ENCODE data around the gene NIPAL4. TPM values are rescaled to one million over a fixed set of nuclear protein-coding genes. Genes with fewer than 3 reads are reported as not detected.
"Not testable (repeated sequence)": the region's sequence is repeated elsewhere in the genome, so short reads cannot be mapped to it uniquely, and the experiment has no call there.

NIPAL4 gene
- total RNA-seq, 1 experiment from 2014 or later = 2.7 TPM

DNA sequence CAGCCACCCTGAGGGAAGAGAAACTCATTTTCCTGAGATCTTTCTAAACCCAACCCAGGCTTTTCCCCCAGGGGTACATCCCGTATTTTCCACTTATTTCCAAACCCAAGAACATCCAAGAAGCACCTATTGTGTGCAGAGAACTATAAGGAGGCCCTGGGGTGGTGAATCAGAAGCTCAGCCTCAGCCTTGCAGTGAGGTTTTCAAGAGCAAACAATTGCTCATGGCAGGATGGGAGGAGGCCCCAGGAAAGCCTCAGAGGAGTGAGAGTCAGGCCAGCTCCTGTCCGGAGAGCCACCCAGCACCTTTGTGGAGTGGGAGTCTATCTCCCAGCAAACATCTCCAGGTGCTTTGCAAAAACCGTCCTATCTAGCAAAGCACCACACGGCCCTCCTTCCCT lies 19.2 kb downstream of the NIPAL4 start:
- CTCF ChIA-PET = interaction anchor here (0.6 to 1.8 kb wide), 4 partner anchors 47 to 620 kb away, joined by 3 to 5 read pairs (median 4); no protein-coding TSS in a partner anchor
- Mint-ChIP-seq H3K27ac (ENCODE audit: unreplicated experiment) (no peak overlapping the region), H3K36me3 (ENCODE audit: insufficient read depth, unreplicated experiment) (no peaks in the 10 kb centered on the region), H3K27me3 (ENCODE audit: unreplicated experiment) (no peaks in the 10 kb centered on the region), H3K4me3 (ENCODE audit: low read depth, unreplicated experiment) (no peak overlapping the region), H3K4me1 (ENCODE audit: low read depth, unreplicated experiment) (peaks cover 8% of the 10 kb centered on the region), H3K9me3 (ENCODE audit: low read depth, unreplicated experiment) (no peaks in the 10 kb centered on the region)
- no peak for DNase-seq
- intact Hi-C loops (cut with micrococcal nuclease; ENCODE audit: unreplicated experiment) = no loop called here
- no TSS peak for BruUV-seq (replicated peaks)
- TF ChIP-seq, protein P1, sequence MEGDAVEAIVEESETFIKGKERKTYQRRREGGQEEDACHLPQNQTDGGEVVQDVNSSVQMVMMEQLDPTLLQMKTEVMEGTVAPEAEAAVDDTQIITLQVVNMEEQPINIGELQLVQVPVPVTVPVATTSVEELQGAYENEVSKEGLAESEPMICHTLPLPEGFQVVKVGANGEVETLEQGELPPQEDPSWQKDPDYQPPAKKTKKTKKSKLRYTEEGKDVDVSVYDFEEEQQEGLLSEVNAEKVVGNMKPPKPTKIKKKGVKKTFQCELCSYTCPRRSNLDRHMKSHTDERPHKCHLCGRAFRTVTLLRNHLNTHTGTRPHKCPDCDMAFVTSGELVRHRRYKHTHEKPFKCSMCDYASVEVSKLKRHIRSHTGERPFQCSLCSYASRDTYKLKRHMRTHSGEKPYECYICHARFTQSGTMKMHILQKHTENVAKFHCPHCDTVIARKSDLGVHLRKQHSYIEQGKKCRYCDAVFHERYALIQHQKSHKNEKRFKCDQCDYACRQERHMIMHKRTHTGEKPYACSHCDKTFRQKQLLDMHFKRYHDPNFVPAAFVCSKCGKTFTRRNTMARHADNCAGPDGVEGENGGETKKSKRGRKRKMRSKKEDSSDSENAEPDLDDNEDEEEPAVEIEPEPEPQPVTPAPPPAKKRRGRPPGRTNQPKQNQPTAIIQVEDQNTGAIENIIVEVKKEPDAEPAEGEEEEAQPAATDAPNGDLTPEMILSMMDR (IDR thresholded peaks at IDR 0.05; ENCODE audit: unreplicated experiment) = no peak

DNA sequence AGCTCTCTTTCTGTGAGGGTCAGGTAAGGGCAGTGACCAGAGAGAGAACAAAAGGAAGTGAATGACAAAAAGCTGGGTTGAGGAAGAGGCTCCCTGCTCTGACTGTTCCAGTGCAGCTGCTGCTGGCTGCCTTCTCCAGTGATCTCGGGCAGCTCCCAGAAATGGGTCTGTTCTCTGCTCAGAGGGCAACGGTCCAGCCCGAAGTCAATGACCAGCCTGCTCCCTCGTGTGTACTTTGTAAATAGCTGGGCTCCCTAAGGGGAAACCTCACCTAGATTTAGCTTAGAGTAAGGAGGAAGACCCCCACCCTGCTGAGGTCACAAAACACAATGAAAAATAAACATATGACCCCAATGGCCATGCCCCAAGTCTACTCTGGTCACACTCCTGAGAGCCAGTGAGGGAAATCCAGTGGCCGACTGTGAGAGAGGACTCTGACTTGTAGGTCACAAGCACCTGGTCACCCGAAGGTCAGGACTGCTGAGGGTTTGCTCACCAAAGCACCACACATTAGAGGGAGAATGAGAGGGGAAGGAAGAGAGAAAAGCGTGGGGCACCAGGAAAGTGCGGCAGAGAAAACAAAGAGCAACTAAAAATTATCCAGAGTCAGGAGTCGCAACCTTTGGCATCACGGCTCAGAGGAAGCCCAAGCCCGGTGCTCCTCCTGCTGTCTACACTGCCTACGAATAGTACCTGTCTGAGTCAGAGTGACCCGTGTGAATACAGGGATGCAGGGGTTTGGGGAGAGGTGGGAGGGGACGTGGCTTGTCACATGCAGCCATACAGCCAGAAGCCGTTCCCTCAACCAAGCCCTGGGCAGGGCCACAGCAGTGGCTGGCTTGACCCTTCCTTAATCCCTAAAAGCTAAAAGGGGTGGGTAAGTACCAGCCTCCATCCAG lies 19.8 kb downstream of the NIPAL4 start:
- Mint-ChIP-seq H3K9me3 (ENCODE audit: low read depth, unreplicated experiment) (no peaks in the 10 kb centered on the region), H3K4me3 (ENCODE audit: low read depth, unreplicated experiment) (no peak overlapping the region), H3K27me3 (ENCODE audit: unreplicated experiment) (no peaks in the 10 kb centered on the region), H3K27ac (ENCODE audit: unreplicated experiment) (no peak overlapping the region), H3K4me1 (ENCODE audit: low read depth, unreplicated experiment) (peaks cover 8% of the 10 kb centered on the region), H3K36me3 (ENCODE audit: insufficient read depth, unreplicated experiment) (no peaks in the 10 kb centered on the region)
- BruUV-seq (replicated peaks) = no TSS peak
- CTCF ChIA-PET = interaction anchor here (0.6 to 2.0 kb wide), 6 partner anchors 8 to 620 kb away, joined by 3 to 5 read pairs (median 4); no protein-coding TSS in a partner anchor
- intact Hi-C loops (cut with micrococcal nuclease; ENCODE audit: unreplicated experiment) = no loop called here
- DNase-seq = no peak
- TF ChIP-seq, protein P1 (IDR thresholded peaks at IDR 0.05; ENCODE audit: unreplicated experiment) = no peak

DNA sequence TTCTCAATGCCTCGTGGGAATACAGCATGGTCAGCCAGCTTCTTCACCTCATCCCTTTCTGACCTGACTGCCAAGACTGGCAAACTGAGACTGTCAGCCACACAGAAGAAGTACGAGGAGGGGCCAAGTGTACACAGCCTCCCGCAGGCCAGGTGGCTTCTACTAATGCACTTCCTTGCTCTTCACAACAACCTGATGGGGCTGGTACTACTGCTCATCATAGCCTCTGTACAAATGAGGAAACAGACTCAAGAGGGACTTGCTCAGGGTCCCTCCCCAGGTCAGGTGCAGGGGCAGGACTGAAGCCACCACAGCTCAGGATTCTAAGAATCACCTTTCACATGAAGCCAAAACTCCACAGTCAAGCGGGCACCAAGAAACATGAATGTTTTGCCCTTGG lies 21.3 kb downstream of the NIPAL4 start:
- intact Hi-C loops (cut with micrococcal nuclease; ENCODE audit: unreplicated experiment) = no loop called here
- Mint-ChIP-seq H3K27ac (ENCODE audit: unreplicated experiment) (no peak overlapping the region), H3K9me3 (ENCODE audit: low read depth, unreplicated experiment) (no peaks in the 10 kb centered on the region), H3K4me1 (ENCODE audit: low read depth, unreplicated experiment) (peaks cover 8% of the 10 kb centered on the region), H3K4me3 (ENCODE audit: low read depth, unreplicated experiment) (no peak overlapping the region), H3K27me3 (ENCODE audit: unreplicated experiment) (no peaks in the 10 kb centered on the region), H3K36me3 (ENCODE audit: insufficient read depth, unreplicated experiment) (no peaks in the 10 kb centered on the region)
- no peak for DNase-seq
- CTCF ChIA-PET = interaction anchor here (1.0 to 2.0 kb wide), 2 partner anchors 9 to 153 kb away, joined by 4 to 5 read pairs; no protein-coding TSS in a partner anchor
- no TSS peak for BruUV-seq (replicated peaks)
- TF ChIP-seq, protein P1 (IDR thresholded peaks at IDR 0.05; ENCODE audit: unreplicated experiment) = no peak

DNA sequence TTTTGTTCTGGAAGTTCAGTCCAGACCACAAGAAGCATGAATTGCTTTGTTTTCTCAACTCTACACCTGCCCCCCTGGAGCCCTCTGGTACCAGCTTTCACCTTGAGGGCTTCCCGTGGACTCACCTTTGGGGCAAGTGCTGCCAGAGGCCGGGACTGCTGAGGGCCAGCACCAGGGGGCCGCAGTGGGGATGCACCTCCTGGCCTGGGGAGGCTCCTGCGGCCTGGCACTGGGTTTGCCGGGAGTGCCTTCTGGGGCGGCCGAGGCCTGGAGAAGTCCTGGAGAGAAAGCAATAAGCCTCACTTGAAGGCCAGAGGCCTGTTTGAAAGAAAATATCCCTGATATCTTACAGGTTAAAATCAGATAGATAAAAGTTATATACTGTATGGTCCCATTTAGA lies 21.7 kb downstream of the NIPAL4 start:
- H3K36me3 Mint-ChIP-seq (ENCODE audit: insufficient read depth, unreplicated experiment) = no peaks in the 10 kb centered on the region
- H3K27me3 Mint-ChIP-seq (ENCODE audit: unreplicated experiment) = no peaks in the 10 kb centered on the region
- H3K27ac Mint-ChIP-seq (ENCODE audit: unreplicated experiment) = no peak overlapping the region
- intact Hi-C loops (cut with micrococcal nuclease; ENCODE audit: unreplicated experiment) = no loop called here
- H3K4me3 Mint-ChIP-seq (ENCODE audit: low read depth, unreplicated experiment) = no peak overlapping the region
- H3K4me1 Mint-ChIP-seq (ENCODE audit: low read depth, unreplicated experiment) = peaks cover 8% of the 10 kb centered on the region
- no peak for DNase-seq
- BruUV-seq (replicated peaks) = no TSS peak
- CTCF ChIA-PET = interaction anchor here (2.0 kb wide), 1 partner anchor 153 kb away, joined by 5 read pairs; no protein-coding TSS in a partner anchor
- TF ChIP-seq, protein P1 (IDR thresholded peaks at IDR 0.05; ENCODE audit: unreplicated experiment) = no peak
- no peaks in the 10 kb centered on the region for H3K9me3 Mint-ChIP-seq (ENCODE audit: low read depth, unreplicated experiment)

DNA sequence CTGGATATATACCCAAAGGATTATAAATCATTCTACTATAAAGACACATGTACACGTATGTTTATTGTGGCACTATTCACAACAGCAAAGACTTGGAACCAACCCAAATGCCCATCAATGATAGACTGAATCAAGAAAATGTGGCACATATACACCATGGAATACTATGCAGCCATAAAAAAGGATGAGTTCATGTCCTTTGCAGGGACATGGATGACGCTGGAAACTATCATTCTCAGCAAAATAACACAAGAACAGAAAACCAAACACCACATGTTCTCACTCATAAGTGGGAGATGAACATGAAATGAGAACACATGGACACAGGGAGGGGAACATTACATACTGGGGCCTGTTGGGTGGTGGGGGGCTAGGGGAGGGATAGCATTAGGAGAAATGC lies 22.7 kb downstream of the NIPAL4 start:
- CTCF ChIA-PET; H3K27me3 Mint-ChIP-seq (ENCODE audit: unreplicated experiment); H3K4me3 Mint-ChIP-seq (ENCODE audit: low read depth, unreplicated experiment); H3K27ac Mint-ChIP-seq (ENCODE audit: unreplicated experiment); H3K4me1 Mint-ChIP-seq (ENCODE audit: low read depth, unreplicated experiment); BruUV-seq (replicated peaks); H3K9me3 Mint-ChIP-seq (ENCODE audit: low read depth, unreplicated experiment); DNase-seq; intact Hi-C loops (cut with micrococcal nuclease; ENCODE audit: unreplicated experiment); H3K36me3 Mint-ChIP-seq (ENCODE audit: insufficient read depth, unreplicated experiment): not testable (repeated sequence)

All from Calu3 (cell line).